Measurements from ENCODE around the gene EPHB2. TPM values are rescaled to one million over a fixed set of nuclear protein-coding genes. Genes with fewer than 3 reads are reported as not detected.

Gene EPHB2
- total RNA-seq, 4 donors from 2014 or later = 7.2 to 12.6 (median 9.1) TPM

- Histone ChIP-seq H3K27me3 (peaks cover 0 to 14% of the 10 kb centered on the region in 2 donors), H3K27ac (no peak overlapping the region), H3K4me1 (peaks cover 0 to 11% (median 4%) of the 10 kb centered on the region in 4 donors), H3K9me3 (no peaks in the 10 kb centered on the region), H3K4me3 (no peak overlapping the region), H3K36me3 (no peaks in the 10 kb centered on the region)
- no peak for DNase-seq (ENCODE audit: low spot score in 2 of 2)
- WGBS, 2 donors = 78 to 82% methylated on average over 15 of the region's 15 CpGs
- no peak for TF ChIP-seq EP300 (IDR thresholded peaks at IDR 0.05)
- TF ChIP-seq POLR2A (IDR thresholded peaks at IDR 0.05) = no peak
- TF ChIP-seq CTCF (IDR thresholded peaks at IDR 0.05) = no peak
Measured at GRCh38 chr1:22681556-22682276, 28.9 kb upstream of the EPHB2 start.

DNA sequence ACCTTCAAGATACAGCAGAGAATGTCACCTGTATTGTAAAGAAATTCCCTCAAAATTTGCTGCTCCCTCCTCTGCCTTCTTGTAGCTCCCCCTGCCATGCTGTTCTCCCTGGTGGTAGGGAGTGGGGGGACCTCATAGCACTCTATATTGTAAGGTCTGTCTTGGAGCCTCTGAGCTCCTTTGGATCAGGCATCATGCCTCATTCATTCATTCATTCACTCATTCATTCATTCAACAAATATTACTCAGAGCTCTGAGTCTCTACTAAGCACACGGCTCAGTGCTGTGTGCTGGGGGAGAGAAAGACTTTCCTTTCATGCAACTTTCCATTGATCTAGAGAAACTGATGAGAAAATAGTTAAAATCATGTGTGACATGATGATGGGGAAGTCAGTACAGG, 27.1 kb upstream of the EPHB2 start:
- 62 to 63% methylated on average over 1 of the region's 1 CpG for WGBS, 2 donors
- TF ChIP-seq CTCF (IDR thresholded peaks at IDR 0.05) (no peak), EP300 (IDR thresholded peaks at IDR 0.05) (no peak), POLR2A (IDR thresholded peaks at IDR 0.05) (no peak)
- H3K4me3 ChIP-seq = no peak overlapping the region
- DNase-seq (ENCODE audit: low spot score in 2 of 2) = no peak
- H3K4me1 ChIP-seq = no peaks in the 10 kb centered on the region
- H3K27ac ChIP-seq = no peak overlapping the region
- no peaks in the 10 kb centered on the region for H3K36me3 ChIP-seq
- H3K27me3 ChIP-seq = peaks cover 0 to 9% of the 10 kb centered on the region in 2 donors
- no peaks in the 10 kb centered on the region for H3K9me3 ChIP-seq

- no peak for DNase-seq (ENCODE audit: low spot score in 2 of 2)
- H3K36me3 ChIP-seq = no peaks in the 10 kb centered on the region
- WGBS, 2 donors = 29 to 36% methylated on average over 10 of the region's 10 CpGs
- no peak overlapping the region for H3K4me3 ChIP-seq
- H3K27ac ChIP-seq = peak overlapping the region in 1 of 4 donors; percentile 10
- H3K9me3 ChIP-seq = no peaks in the 10 kb centered on the region
- TF ChIP-seq CTCF (IDR thresholded peaks at IDR 0.05) (no peak), POLR2A (IDR thresholded peaks at IDR 0.05) (no peak), EP300 (IDR thresholded peaks at IDR 0.05) (peak in 1 of 2 donors; percentile 17)
- H3K27me3 ChIP-seq = peaks cover 0 to 9% of the 10 kb centered on the region in 2 donors
- H3K4me1 ChIP-seq = no peaks in the 10 kb centered on the region
Measured at GRCh38 chr1:22685591-22686059, 25.0 kb upstream of the EPHB2 start.

DNA sequence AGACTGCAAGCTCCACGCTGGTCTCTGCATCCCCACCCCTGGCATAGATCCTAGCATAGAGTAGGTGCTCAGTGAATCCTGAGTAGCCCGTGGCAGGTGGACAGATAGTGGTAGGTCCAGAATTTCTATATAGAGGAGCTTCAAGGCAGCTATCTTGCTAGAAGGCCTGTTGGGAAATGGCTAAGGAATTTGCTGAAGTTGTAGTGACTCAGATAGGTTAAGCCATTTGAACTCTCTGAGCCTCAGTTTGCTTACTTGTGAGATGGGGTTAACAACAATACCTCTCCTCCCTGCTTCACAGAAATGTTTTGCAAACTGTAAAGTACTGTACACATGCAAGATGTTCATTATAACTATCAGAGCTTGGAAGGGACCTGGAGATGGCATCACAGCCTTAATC, 23.4 kb upstream of the EPHB2 start:
- Histone ChIP-seq H3K4me3 (no peak overlapping the region), H3K4me1 (no peaks in the 10 kb centered on the region), H3K36me3 (no peaks in the 10 kb centered on the region), H3K9me3 (no peaks in the 10 kb centered on the region), H3K27me3 (peaks cover 2 to 9% of the 10 kb centered on the region in 2 donors), H3K27ac (no peak overlapping the region)
- DNase-seq (ENCODE audit: low spot score in 2 of 2) = no peak
- no peak for TF ChIP-seq CTCF (IDR thresholded peaks at IDR 0.05)
- no peak for TF ChIP-seq EP300 (IDR thresholded peaks at IDR 0.05)
- no peak for TF ChIP-seq POLR2A (IDR thresholded peaks at IDR 0.05)
- WGBS, 2 donors = 90 to 100% methylated on average over 2 of the region's 2 CpGs

GRCh38 chr1:22688466-22688865, 22.2 kb upstream of the EPHB2 start:
- Histone ChIP-seq H3K36me3 (no peaks in the 10 kb centered on the region), H3K27me3 (peaks cover 2 to 9% of the 10 kb centered on the region in 2 donors)
- no peak for DNase-seq (ENCODE audit: low spot score in 2 of 2)

More at GRCh38 chr1:22688466-22688865, 22.2 kb upstream of the EPHB2 start:
- Histone ChIP-seq H3K4me1 (no peaks in the 10 kb centered on the region), H3K9me3 (no peaks in the 10 kb centered on the region), H3K27ac (no peak overlapping the region), H3K4me3 (no peak overlapping the region)
- TF ChIP-seq EP300 (IDR thresholded peaks at IDR 0.05) (no peak), CTCF (IDR thresholded peaks at IDR 0.05) (no peak), POLR2A (IDR thresholded peaks at IDR 0.05) (no peak)
